ENCODE results near the gene RHOB. TPM values are rescaled to one million over a fixed set of nuclear protein-coding genes. Genes with fewer than 3 reads are reported as not detected.

The RHOB gene
- total and polyA plus RNA-seq, 2 of the 13 experiments (the other 11 are each of a cell fraction or from before 2014, with no cell fraction given), result 192 to 268 TPM

DNA sequence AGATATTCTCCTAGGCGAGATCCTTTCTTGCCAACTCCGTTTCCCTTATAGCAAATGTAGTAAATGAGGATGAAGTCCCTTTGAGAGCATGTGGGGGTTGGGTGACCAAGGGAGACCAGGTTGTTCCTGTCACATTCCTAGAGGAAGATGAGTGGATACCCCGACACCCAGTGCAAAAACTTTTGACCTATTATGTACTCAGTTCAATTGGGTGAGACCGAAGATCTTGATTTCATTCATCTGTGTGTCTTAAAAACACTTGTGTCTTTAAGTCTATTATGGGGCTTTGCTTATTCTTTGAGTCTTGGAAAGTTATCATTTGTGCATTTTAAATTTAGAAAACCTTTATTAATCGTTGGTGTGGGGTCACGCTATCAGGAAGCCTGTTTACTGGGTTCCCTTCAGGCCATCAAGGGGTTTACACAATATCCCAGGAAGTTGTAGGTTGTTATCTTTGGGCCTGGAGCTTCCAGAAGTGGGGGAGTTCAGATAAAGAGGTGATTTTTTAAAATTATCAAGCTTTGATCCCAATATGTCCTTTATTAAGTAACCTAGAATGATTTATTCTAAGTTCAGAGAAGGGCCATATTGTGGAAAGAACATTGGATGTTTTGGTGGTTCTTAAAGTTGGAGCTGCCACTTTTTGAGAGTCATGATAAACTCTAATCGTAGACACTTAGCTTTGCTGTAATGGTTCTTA is 2.8 kb downstream of the RHOB start (continued):
- TF ChIP-seq, protein P1, sequence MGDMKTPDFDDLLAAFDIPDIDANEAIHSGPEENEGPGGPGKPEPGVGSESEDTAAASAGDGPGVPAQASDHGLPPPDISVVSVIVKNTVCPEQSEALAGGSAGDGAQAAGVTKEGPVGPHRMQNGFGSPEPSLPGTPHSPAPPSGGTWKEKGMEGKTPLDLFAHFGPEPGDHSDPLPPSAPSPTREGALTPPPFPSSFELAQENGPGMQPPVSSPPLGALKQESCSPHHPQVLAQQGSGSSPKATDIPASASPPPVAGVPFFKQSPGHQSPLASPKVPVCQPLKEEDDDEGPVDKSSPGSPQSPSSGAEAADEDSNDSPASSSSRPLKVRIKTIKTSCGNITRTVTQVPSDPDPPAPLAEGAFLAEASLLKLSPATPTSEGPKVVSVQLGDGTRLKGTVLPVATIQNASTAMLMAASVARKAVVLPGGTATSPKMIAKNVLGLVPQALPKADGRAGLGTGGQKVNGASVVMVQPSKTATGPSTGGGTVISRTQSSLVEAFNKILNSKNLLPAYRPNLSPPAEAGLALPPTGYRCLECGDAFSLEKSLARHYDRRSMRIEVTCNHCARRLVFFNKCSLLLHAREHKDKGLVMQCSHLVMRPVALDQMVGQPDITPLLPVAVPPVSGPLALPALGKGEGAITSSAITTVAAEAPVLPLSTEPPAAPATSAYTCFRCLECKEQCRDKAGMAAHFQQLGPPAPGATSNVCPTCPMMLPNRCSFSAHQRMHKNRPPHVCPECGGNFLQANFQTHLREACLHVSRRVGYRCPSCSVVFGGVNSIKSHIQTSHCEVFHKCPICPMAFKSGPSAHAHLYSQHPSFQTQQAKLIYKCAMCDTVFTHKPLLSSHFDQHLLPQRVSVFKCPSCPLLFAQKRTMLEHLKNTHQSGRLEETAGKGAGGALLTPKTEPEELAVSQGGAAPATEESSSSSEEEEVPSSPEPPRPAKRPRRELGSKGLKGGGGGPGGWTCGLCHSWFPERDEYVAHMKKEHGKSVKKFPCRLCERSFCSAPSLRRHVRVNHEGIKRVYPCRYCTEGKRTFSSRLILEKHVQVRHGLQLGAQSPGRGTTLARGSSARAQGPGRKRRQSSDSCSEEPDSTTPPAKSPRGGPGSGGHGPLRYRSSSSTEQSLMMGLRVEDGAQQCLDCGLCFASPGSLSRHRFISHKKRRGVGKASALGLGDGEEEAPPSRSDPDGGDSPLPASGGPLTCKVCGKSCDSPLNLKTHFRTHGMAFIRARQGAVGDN (CRISPR knock-in tag; IDR thresholded peaks at IDR 0.05), result no peak
- TF ChIP-seq SAFB2 (CRISPR knock-in tag; IDR thresholded peaks at IDR 0.05; ENCODE audit: borderline replicate concordance, low read depth) (no peak; the same call in 1 of the 2 replicates), SKI (IDR thresholded peaks at IDR 0.05; ENCODE audit: partially characterized antibody) (peak; percentile 10), ZNF781 (CRISPR knock-in tag; IDR thresholded peaks at IDR 0.05; ENCODE audit: borderline replicate concordance, not compliant biosample characterization) (no peak), HNF4G (IDR thresholded peaks at IDR 0.05; ENCODE audit: borderline replicate concordance, low read depth, low read length) (0 out of 2 replicates have a peak, but pooled peaks have one; percentile 18), HNF4G (CRISPR knock-in tag; IDR thresholded peaks at IDR 0.05; ENCODE audit: borderline replicate concordance, low read depth) (no peak), RXRB (CRISPR knock-in tag; IDR thresholded peaks at IDR 0.05; ENCODE audit: borderline replicate concordance) (peak; percentile 29; the same call in 1 of the 2 replicates), ZNF562 (CRISPR knock-in tag; IDR thresholded peaks at IDR 0.05; ENCODE audit: borderline replicate concordance) (no peak), ZNF44 (CRISPR knock-in tag; IDR thresholded peaks at IDR 0.05) (no peak), ZNF331 (CRISPR knock-in tag; IDR thresholded peaks at IDR 0.05) (no peak), ZNF749 (CRISPR knock-in tag; IDR thresholded peaks at IDR 0.05; ENCODE audit: borderline replicate concordance) (no peak), CCDC6 (CRISPR knock-in tag; IDR thresholded peaks at IDR 0.05) (peak; percentile 7; the same call in 1 of the 2 replicates), KMT2B (CRISPR knock-in tag; IDR thresholded peaks at IDR 0.05) (no peak), REPIN1 (CRISPR knock-in tag; IDR thresholded peaks at IDR 0.05; ENCODE audit: borderline replicate concordance, low read depth) (no peak)
- TF ChIP-seq, protein P2, sequence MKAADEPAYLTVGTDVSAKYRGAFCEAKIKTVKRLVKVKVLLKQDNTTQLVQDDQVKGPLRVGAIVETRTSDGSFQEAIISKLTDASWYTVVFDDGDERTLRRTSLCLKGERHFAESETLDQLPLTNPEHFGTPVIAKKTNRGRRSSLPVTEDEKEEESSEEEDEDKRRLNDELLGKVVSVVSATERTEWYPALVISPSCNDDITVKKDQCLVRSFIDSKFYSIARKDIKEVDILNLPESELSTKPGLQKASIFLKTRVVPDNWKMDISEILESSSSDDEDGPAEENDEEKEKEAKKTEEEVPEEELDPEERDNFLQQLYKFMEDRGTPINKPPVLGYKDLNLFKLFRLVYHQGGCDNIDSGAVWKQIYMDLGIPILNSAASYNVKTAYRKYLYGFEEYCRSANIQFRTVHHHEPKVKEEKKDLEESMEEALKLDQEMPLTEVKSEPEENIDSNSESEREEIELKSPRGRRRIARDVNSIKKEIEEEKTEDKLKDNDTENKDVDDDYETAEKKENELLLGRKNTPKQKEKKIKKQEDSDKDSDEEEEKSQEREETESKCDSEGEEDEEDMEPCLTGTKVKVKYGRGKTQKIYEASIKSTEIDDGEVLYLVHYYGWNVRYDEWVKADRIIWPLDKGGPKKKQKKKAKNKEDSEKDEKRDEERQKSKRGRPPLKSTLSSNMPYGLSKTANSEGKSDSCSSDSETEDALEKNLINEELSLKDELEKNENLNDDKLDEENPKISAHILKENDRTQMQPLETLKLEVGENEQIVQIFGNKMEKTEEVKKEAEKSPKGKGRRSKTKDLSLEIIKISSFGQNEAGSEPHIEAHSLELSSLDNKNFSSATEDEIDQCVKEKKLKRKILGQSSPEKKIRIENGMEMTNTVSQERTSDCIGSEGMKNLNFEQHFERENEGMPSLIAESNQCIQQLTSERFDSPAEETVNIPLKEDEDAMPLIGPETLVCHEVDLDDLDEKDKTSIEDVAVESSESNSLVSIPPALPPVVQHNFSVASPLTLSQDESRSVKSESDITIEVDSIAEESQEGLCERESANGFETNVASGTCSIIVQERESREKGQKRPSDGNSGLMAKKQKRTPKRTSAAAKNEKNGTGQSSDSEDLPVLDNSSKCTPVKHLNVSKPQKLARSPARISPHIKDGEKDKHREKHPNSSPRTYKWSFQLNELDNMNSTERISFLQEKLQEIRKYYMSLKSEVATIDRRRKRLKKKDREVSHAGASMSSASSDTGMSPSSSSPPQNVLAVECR (CRISPR knock-in tag; IDR thresholded peaks at IDR 0.05; ENCODE audit: borderline replicate concordance), result no peak; the same call in 1 of the 2 replicates
- TF ChIP-seq, protein P3, sequence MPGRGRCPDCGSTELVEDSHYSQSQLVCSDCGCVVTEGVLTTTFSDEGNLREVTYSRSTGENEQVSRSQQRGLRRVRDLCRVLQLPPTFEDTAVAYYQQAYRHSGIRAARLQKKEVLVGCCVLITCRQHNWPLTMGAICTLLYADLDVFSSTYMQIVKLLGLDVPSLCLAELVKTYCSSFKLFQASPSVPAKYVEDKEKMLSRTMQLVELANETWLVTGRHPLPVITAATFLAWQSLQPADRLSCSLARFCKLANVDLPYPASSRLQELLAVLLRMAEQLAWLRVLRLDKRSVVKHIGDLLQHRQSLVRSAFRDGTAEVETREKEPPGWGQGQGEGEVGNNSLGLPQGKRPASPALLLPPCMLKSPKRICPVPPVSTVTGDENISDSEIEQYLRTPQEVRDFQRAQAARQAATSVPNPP (CRISPR knock-in tag; IDR thresholded peaks at IDR 0.05), result 0 out of 2 replicates have a peak, but pooled peaks have one; percentile 66
- TF ChIP-seq, protein P4, sequence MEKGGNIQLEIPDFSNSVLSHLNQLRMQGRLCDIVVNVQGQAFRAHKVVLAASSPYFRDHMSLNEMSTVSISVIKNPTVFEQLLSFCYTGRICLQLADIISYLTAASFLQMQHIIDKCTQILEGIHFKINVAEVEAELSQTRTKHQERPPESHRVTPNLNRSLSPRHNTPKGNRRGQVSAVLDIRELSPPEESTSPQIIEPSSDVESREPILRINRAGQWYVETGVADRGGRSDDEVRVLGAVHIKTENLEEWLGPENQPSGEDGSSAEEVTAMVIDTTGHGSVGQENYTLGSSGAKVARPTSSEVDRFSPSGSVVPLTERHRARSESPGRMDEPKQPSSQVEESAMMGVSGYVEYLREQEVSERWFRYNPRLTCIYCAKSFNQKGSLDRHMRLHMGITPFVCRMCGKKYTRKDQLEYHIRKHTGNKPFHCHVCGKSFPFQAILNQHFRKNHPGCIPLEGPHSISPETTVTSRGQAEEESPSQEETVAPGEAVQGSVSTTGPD (CRISPR knock-in tag; IDR thresholded peaks at IDR 0.05), result no peak
